NK-92 treated with Interleukin-12 subunit alpha and Interleukin-12 subunit beta, amount 100 ng/mL, for 24 hours (cell line): ENCODE data around the gene ATP9B.

Experiments used
- DNase-seq: peaks from one replicate; lab custom pipeline; 2025; lab: John Stamatoyannopoulos, UW

Gene ATP9B

DNA sequence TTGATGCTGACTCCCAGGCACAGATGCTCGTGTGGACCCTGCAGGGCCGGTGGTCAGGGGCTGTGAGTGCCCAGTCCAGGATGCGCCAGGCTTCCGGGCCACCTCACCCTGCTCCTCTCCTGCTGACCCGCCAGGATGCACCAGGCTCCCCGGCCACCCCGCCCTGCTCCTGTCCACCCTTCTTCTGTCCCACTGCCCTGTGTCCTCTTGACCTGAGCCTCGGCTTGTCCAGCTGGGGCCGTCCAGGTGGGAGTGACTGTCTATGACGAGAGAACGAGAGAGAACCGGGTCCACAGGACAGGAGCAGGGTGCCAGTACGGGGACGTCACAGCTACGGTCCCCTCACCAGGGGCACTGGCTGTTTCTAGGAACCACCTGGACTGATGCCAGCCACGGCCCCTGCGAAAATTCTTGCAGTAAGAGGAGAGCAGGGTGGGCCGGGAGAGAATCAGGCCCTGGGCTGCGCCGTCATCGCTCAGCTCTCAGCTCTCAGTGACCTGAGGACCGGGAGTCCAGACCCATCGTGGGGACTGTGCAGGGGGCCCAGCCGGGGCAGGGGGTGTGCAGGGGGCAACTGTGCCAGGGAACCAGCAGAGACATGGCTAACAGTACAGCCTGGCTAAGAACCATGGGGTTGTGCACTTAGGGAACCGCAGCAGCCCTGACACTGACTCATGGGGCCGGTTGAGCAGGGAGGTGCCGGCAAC lies 313.6 kb downstream of the ATP9B start:
- no peak for DNase-seq

DNA sequence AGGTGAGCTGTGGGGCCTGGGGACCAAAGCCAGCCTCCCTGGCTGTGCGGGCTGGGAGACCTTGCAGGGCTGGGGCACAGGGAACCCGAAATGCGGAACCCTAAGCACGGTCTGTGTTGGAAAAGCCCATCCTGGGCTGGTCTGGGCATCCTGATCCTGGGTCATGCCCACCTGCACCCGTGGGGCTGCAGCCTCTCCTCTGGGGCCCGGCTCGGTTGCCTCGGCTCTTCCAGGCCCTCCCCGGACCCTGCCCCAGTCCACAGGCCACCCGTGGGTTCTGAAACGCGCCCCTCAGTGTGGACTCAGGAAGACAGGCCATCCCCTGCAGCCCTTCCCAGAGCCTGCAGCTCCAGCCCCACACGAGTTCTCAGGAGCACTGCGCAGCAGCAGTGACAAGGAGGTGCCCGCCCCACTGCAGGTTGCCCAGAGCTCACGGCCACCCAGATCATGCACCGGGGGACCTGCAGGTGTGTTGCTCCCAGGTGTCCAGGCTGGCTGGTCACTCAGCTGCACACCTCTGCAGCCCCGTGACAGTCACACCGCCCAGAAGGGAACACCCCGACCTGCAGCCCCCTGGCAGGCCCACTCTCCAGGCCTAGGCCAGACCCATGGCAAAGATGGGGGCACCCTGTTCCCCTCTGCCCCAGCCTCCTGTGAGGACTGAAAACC lies 314.3 kb downstream of the ATP9B start:
- no peak for DNase-seq

DNA sequence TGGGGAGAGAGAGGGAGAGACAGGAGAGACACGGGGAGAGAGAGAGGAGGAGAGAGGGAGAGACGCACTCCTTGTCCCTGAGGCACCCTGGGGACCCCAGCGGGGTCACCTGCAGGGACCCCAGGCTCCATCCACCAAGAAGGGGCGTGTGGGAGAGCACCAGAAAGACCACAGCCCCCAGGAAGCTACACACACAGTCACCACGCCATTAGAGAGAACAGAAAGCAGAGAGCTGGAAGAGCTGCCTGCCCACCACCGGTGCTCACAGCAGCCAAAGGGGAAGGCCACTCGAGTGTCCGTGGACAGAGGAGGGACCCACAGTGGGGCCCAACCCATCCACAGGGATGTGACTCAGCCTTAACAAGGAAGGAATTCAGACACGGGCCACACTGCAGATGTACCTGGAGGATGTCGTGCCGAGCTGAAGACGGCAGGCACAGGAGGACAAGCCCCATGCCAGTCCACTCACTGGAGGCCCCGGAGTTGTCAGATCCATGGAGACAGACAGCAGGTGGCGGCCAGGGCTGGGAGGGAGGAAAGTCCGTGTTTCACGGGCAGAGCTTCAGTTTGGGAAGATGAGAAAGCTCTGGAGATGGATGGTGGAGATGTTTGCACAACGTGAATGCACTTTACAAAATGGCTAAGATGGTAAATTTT lies 315.1 kb downstream of the ATP9B start:
- no peak for DNase-seq

DNA sequence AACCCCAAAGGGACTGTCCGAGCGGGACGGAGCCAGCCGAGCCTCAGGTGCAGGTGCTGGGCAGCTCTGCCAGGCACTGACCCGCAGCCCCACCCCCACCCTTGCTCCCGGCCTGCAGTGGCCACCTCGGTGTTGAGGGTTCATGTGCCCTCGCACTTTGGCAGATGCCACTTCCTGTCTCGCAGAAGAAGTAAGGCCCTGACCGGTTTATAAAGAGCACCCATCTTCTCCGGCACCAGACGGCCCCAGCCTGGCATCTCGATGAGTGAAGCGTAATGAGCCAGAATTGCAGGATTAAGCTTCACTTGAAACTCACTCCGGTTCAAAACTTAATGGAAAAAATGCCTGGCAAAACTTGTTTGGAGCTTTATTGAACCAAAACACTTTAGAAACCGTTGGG lies 315.6 kb downstream of the ATP9B start:
- no peak for DNase-seq

DNA sequence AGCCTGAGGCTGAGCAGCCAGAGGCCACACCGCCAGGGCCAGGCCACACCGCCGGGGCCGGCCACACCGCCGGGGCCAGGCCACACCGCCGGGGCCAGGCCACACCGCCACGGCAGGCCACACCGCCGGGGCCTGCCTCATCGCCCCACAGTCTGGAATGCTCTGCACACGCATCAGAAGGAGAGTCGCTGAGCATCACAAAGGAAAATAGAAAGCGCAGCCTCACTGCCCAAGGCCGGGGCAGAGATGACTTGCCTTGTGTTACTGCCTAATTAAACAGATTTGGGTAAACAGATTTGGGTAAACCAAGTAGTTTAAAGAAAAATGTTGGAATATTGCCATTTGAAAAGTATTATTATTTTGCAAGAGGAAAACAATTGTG lies 316.1 kb downstream of the ATP9B start:
- DNase-seq: no peak

DNA sequence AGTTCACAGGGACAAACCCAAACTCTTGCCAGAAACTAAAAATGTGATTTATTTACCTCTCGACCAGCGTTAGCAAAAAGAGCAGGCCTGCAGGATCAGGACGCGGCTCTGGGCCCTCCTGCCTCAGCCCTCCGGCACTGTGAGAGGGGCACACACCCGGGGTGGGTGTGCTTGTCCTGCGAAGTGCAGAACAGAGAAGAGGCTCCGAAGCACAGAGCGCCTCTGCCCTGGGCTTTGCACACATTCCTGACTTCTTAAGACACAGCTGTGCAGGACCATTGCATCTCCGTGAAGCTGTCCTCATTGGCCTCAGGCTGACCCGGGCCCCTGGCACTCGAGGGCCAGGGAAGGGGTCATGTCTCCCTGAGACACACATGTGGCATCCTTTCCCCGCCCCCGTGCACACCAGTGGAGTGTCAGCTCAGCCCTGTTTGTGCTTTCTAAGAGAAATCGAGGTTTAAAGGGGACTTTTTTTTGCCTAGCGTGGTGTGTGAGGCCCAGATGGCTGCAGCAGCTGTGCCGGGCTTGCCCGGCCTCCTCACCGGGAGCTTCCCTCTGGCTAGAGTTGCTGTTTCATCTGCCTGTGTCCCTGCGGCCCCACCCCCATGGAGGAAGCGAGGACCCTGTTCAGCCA lies 316.6 kb downstream of the ATP9B start:
- DNase-seq: no peak

DNA sequence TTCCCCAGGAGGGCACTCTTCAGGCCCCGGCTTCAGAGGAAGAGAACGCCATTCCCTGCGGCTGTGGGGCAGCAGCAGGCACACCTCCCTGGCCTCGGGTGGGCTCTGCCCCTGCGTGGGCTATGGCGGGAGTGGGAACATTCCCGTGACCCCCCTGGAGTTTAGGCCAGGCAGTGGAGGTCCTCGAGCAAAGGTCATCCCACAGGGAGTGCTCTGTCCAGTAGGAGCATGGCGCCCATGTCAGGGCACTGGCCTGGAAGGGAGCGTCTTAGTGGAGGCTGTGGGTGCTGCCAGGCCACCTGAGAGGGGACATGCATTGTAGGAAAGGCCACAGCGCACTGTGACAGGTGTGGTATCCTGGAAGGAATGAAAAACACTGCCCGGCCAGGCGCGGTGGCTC lies 317.4 kb downstream of the ATP9B start:
- DNase-seq: no peak

DNA sequence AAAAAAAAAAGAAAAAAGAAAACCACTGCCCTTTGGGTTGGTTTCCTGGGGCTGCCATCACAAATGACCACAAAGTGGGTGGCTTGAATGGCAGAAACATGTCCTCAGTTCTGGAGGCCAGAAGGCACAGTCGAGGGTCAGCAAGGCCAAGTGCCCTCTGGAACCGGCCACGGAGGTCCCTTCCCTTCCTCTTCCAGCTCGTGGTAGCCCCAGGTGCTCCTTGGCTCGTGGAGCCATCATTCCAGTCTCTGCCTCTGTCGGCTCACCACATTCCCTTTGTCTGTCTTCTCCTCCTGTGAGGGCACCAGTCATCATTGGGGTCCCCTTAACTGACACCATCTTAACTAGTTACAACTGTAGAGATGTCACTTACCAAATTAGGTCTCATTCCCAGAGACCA lies 318.0 kb downstream of the ATP9B start:
- DNase-seq: no peak

DNA sequence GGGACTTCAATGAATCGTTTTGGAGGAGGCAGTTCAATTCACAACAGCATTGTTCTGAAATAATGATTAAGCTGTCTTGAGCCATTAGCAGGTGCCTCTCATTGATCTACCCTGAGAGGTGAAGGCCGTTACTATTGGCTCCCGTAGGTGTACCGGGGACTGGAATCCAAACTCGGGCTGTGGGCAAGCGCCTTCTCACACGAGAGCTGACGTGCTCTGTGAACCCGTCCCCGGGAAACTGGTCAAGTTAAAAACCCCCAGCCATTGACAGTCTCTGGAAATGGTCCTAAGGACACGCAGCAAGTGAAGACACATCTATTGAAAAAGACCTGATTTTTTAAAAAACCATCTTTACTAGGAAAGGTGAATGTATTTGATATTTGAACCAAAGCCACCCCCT lies 318.4 kb downstream of the ATP9B start:
- no peak for DNase-seq

DNA sequence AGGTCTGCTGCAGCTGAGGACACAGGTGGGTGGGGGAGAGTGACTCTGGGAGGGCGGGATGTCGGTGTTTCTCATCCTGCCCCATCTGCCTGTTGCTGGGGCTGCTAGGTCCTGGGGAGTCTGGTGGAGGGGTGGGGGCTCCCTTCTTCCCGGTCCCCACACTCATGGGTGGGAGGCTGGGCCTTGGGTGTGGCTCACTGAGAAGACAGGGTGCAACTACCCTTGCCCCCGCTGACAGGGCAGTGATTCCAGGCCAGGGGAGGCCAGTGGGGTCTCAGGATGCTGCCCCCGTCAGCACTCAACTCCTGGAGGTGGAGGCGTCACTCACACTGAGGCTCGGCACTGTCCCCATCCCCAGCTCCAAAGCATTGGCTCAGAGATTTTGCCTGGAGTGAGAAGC lies 318.8 kb downstream of the ATP9B start:
- no peak for DNase-seq

DNA sequence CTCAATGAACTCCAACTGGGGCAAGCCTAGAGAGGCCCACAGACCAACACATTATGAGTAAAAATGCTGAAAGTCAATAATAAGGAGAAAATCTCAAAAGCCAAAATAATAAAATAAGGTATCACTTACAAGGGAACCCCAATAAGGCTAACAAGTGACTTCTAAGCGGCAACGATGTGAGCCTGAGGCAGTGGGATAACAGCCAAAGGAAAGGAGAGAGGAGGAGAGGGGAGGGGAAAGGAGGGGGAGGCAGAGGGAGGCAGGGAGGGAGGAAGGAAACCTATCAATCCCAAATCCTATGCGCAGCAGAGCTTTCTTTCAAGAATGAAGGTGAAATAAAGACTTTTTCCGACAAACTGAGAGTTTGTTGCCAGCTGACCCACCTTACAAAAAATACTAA lies 320.5 kb downstream of the ATP9B start:
- no peak for DNase-seq

DNA sequence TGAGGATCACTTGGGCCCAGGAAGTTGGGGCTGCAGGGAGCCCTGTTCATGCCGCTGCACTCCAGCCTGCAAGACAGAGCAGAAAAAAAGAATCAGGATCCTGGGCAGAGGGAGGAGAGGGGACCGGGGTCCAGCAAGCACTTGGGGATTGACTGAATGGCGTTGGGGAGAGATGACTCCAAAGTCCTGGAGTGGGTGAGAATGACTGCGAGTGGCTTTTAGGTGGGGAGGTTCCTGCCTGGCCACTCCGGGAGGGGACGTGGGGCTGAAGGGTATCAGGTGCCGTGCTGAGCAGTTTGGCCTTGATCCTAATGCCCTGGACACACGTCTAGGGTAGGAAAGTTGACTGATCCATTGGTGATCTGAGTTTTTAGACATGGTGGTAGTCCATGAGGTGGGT lies 323.0 kb downstream of the ATP9B start:
- DNase-seq: no peak

DNA sequence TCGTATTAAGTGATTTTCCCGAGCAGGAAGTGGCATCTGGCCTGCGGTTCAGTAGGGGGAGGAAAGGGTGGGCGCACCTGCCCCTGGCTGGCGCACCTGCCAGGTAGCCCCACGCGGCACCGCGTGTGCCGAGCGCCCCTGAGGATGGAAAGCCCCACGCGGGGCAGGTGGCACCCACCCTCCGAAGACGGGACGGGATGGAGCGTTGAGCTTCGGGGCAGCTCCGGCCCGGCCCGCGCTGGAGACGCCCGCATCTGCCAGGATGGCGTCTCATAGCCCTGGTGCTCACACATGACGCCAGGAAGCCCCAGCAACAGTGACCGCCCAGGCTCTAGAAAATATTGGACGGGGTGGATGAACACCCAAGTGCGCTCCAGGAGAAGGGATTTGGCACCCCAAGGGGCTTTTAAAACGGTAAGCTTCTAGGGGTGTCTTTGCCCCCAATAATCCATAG lies 324.0 kb downstream of the ATP9B start:
- no peak for DNase-seq

DNA sequence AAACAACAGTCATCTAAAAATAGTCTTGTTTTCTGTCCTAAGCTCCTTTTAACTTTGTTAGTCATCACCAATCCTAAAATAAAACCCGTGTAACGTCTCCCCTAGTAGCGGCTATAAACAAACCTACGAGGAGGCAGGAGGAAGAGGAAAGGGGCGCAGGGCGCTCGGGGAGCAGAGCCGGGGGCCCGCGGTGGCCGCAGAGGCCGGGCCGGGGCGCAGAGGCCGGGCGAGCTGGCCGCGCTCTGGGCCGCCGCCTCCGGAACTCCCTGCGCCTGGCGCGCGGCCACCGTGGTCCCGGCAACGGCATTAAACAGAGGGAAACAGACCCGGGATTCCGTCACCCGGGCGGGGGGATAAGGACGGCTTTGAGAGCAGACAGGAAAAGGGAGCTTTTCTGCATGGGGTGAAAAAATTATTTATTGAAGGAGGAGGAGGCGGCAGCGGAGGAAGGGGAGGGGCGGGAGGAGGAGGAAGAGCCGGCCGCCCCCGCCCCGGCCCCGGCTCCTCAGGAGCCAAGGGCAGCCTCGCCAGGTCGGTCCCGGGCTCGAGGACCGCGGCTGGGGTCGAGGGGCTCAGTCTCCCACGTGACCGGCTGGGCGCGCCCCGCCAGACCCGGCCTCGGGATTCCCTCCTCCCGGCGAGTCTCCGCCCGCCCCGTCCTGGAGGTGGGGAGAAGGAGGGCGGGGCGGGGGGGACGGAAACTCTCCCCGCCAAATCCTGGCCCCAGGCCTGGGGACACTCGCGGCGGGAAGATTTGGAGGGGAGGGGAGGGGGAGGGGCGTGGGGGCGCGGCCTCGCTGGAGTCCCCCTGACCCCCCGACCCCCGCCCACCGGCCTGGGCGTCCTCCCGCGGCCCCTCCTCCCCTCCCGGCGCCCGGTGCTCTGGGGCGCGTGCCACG lies 324.7 kb downstream of the ATP9B start:
- DNase-seq: no peak

DNA sequence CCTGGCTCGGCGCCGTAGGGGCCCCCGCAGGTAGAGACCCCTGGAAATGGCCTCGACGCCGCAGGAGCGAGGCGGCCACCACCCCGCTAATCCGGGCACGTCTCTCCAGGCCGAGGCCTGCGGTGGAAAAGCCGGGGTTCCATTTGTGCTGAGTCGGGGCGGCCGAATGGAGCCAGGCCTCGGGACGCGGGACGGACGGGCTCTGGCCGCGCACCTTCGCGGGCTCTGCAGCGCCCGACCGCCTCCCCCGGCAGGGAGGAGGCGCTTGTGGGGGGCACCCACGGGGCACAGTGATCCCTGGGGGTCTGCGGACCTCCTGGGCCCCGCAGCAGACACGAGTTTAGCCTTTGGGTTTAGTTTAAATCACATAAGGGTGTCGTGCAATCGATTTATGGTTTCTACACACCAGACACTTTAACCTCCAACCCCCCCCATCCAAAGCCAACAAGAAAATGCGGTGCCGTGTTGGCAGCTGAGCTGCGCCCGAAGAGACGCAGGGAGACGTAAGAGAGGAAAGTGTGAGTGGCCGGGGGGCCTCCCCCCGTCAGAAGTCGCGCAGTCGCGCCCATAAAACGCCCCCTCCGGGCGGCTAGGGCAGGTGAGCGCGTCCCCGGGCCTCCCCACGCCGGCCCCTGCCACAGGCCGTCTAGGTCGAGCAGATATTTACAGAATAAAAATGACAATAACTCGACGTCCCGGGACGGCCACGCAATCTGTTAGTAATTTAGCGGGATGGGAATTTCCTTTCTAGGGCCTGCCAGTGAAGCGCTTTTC lies 325.5 kb downstream of the ATP9B start:
- no peak for DNase-seq

DNA sequence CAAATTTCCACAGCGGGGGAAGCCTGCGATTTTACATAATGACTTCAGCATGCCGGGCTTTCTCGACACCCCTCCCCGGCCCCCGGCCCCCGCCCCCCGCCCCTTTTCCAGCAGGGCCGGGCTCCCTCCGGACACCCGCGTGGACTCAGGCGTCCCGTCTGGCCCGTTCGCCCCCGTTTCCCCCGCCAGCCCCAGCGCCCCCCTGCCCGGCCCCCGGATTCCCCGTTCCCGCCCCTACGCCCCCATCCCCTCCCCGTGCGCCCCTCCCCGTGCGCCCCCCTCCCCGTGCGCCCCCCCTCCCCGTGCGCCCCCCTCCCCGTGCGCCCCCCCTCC lies 326.1 kb downstream of the ATP9B start:
- DNase-seq: no peak

DNA sequence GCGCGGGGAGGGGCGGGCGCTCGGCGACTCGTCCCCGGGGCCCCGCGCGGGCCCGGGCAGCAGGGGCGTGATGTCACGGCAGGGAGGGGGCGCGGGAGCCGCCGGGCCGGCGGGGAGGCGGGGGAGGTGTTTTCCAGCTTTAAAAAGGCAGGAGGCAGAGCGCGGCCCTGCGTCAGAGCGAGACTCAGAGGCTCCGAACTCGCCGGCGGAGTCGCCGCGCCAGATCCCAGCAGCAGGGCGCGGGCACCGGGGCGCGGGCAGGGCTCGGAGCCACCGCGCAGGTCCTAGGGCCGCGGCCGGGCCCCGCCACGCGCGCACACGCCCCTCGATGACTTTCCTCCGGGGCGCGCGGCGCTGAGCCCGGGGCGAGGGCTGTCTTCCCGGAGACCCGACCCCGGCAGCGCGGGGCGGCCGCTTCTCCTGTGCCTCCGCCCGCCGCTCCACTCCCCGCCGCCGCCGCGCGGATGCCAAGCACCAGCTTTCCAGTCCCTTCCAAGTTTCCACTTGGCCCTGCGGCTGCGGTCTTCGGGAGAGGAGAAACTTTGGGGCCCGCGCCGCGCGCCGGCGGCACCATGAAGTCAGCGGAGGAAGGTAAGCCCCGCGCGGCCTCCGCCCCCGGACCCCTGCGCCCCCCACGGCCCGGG lies 326.7 kb downstream of the ATP9B start, which contains the start of gene NFATC1:
TSS of gene NFATC1 (plus strand) at position 170 of the 644 bp plus-strand sequence. CDS start at position 465, 295 bp downstream.
- no peak for DNase-seq

DNA sequence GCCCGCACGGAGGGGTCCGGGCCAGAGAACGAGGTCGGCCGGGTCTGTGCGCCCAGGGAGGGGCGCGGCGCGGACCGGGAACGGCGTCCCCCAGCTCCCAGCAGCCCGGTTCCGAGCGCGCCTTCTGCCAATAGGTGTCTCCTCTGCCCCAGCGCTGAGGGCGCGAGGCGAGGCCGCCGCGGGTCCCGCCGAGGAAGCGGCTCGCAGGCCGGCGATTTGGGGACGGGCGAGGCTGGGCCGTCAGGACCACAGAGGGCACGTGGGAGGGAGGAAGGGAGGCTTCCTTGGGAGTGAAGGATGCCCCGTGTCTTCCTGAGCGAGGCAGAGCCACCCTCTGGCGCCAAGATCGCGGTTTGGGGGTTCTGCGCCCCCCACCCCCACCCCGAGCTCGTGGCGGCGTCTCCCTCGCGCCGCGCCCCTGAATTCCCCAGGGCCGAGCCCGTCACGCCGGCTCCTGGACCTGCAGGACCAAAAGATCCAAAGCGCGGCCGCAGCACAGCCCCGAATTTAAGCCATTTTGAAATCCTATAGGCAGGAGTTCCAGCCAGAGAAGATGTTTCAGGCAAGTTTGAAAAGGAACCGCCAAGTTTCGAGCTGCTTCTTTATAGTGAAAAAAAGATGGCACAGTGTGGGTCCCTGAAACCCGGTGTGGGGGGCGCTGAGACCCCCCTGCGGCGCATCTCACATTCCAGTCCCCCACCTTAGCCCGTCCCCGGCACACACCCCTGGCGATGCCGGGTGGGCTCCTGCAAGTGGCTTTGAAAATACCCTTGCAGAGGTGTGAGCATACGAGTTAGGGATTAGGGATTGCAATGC lies 327.4 kb downstream of the ATP9B start:
- DNase-seq: no peak

DNA sequence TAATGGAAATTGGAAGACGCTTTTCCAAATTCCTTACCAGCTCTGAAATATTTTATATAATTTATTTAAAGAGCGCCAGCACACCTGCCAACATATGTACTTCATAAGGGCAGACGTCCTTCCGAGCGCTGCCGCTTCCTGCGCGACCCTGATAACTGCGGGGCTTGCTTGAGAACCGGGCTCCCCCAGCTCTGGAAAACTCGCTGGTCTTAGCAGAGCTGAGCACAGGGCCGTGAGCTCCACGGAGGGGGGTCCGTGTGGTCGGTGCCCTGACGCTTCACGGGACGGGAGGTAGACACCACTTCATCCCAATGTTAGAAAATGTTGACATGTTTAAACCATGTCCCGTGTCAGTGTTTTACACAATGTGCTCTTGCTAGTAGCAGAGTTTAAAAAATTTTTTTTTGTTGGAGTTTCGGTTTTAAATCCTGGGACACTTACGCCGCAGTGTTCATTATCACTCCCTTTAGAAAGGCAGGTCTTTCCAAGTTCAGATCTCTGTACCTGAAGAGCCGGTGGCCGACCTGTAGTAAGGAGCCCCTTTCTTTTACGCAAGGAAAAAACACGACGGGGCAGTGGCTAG lies 328.1 kb downstream of the ATP9B start:
- DNase-seq: no peak
